GM12878 (cell line): ENCODE results near the gene FOXI3. TPM values are rescaled to one million over a fixed set of nuclear protein-coding genes. Genes with fewer than 3 reads are reported as not detected.

Experiments used
- ATAC-seq: fragments of 200-7000 bp; cut with Tn5 transposase; 3 replicates; pipeline ENCODE4 v1.9.1; 2020; ENCODE audit warnings: mild to moderate bottlenecking, moderate library complexity
- BruUV-seq: library from RNA; stranded (reverse); fragments of 400-500 nt; replicated peaks from 2 replicates; lab custom pipeline; 2021; lab: Mats Ljungman, UMichigan
- CTCF ChIA-PET: fragments of 300-600 bp; sonication (Branson Sonifier 250); formaldehyde crosslinking; extraction: SDS; loops from one replicate; lab custom pipeline; 2021; ENCODE audit warnings: inconsistent platforms; lab: Yijun Ruan, JAX
- POLR2A ChIA-PET: fragments of 350-600 bp; formaldehyde crosslinking; extraction: SDS; loops from one replicate; lab custom pipeline; 2021; ENCODE audit warnings: inconsistent platforms; lab: Charles Lee
- RAD21 ChIA-PET: fragments of 300-600 bp; sonication (Branson Sonifier 250); formaldehyde crosslinking; loops from one replicate; lab custom pipeline; 2023; ENCODE audit warnings: antibody characterized with exemption; ENCODE audit not compliant: unreplicated experiment; lab: Charles Lee
- SMC1A ChIA-PET: fragments of 300-600 bp; sonication (Branson Sonifier 250); formaldehyde crosslinking; loops from one replicate; lab custom pipeline; 2023; ENCODE audit not compliant: unreplicated experiment, uncharacterized antibody; lab: Charles Lee
- DNase-seq: peaks from one replicate; pipeline ENCODE4 v3.0.0-alpha.2; 2011; ENCODE audit warnings: low read depth, low spot score
- FAIRE-seq: peaks from 3 replicates; lab custom pipeline; 2011; peaks lifted over from hg19 to GRCh38; lab: Jason Lieb, UNC
- H2AFZ ChIP-seq: 2 replicates; pipeline ENCODE4 v1.6.0; 2011; ENCODE audit warnings: low read depth, low read length, control low read depth; ENCODE audit not compliant: control insufficient read depth
- H3K27ac ChIP-seq: 2 replicates; pipeline ENCODE4 v1.5.1; 2011; ENCODE audit warnings: control low read depth; ENCODE audit not compliant: control insufficient read depth, insufficient read depth
- H3K27me3 ChIP-seq, 2 experiments: replicated peaks in 1 of 2; 2 replicates each; pipeline versions ENCODE4 v1.6.0 to v1.6.1; 2011; ENCODE audit warnings: low read length in 1 of 2; ENCODE audit not compliant: control insufficient read depth in 2 of 2, insufficient read depth in 2 of 2
- H3K36me3 ChIP-seq, 2 experiments: 2 replicates each; pipeline ENCODE4 v1.5.1; 2011; ENCODE audit warnings: low read length in 1 of 2; ENCODE audit not compliant: control insufficient read depth in 2 of 2, insufficient read depth in 2 of 2
- H3K4me1 ChIP-seq: 2 replicates; pipeline ENCODE4 v1.6.1; 2011; ENCODE audit warnings: mild to moderate bottlenecking, low read length, moderate library complexity, mixed read lengths; ENCODE audit not compliant: control insufficient read depth, insufficient read depth
- H3K4me2 ChIP-seq: 2 replicates; pipeline ENCODE4 v1.6.0; 2011; ENCODE audit warnings: control low read depth; ENCODE audit not compliant: control insufficient read depth, insufficient read depth
- H3K4me3 ChIP-seq: fragments of 200-600 bp; sonication (generic); 2 replicates; pipeline ENCODE4 v1.5.1; 2016
- H3K79me2 ChIP-seq: 2 replicates; pipeline ENCODE4 v1.6.0; 2011; ENCODE audit warnings: low read length; ENCODE audit not compliant: control insufficient read depth, insufficient read depth
- H3K9ac ChIP-seq: 2 replicates; pipeline ENCODE4 v1.8.0; 2011; ENCODE audit warnings: low read length, control low read depth, mixed read lengths; ENCODE audit not compliant: control insufficient read depth, insufficient read depth
- H3K9me3 ChIP-seq: replicated peaks from 3 replicates; pipeline ENCODE4 v1.5.1; 2011; ENCODE audit warnings: mild to moderate bottlenecking, low read length; ENCODE audit not compliant: control insufficient read depth, insufficient read depth
- H4K20me1 ChIP-seq: 2 replicates; pipeline ENCODE4 v1.6.0; 2011; ENCODE audit not compliant: control insufficient read depth, insufficient read depth
- BMI1 ChIP-seq: fragments of 450-650 bp; IDR thresholded peaks from 2 replicates; pipeline ENCODE4 v1.6.1; 2016; ENCODE audit warnings: mild to moderate bottlenecking, moderate library complexity, borderline replicate concordance
- EGR1 ChIP-seq, 2 experiments: IDR thresholded peaks; 1 replicate in 1 of 2; 2 replicates in 1 of 2; pipeline ENCODE4 v1.6.1; 2011 to 2012; ENCODE audit warnings: low read depth in 2 of 2, low read length in 2 of 2, borderline replicate concordance in 1 of 2, mild to moderate bottlenecking in 1 of 2, moderate library complexity in 1 of 2
- EZH2 ChIP-seq: IDR thresholded peaks from 2 replicates; pipeline ENCODE4 v1.6.1; 2012; ENCODE audit warnings: low read depth, mild to moderate bottlenecking, control low read depth, inconsistent platforms, low read length, borderline replicate concordance; ENCODE audit not compliant: control insufficient read depth
- JUNB ChIP-seq: IDR thresholded peaks from 2 replicates; pipeline ENCODE4 v1.6.1; 2016; ENCODE audit warnings: antibody characterized with exemption, mild to moderate bottlenecking
- NR2F1 ChIP-seq: fragments of 450-650 bp; conservative IDR thresholded peaks from 2 replicates; pipeline ENCODE4 v1.6.1; 2017; ENCODE audit warnings: mild to moderate bottlenecking
- SUZ12 ChIP-seq: fragments of 200-600 bp; sonication (generic); IDR thresholded peaks from one replicate; pipeline ENCODE4 v1.6.1; 2018; ENCODE audit warnings: antibody characterized with exemption, mild to moderate bottlenecking; ENCODE audit not compliant: unreplicated experiment
- WGBS: methylation state at CpG from one replicate; pipeline ENCODE4 v1.1.6; 2016; ENCODE audit warnings: low lambda C conversion rate; ENCODE audit not compliant: insufficient replicate concordance, insufficient coverage; ENCODE audit errors: missing lambda C conversion rate; 5-methylcytosine and 5-hydroxymethylcytosine counted together
- in situ Hi-C: fragments of 300-500 bp; cut with MboI; formaldehyde crosslinking; loops from 9 replicates; pipeline ENCODE4 v1.14.3; 2018; ENCODE audit warnings: mixed read lengths
- intact Hi-C: fragments of 100-400 bp; cut with micrococcal nuclease; formaldehyde crosslinking; loops from one replicate; pipeline ENCODE4 v1.14.2; 2022; ENCODE audit not compliant: unreplicated experiment
- polyA plus RNA-seq, 11 experiments: library from polyadenylated mRNA; depleted of rRNA in 4 of 11; unstranded in 6 of 11; stranded (reverse) in 5 of 11; fragments of >200 nt; fragmentation: Nextera tagmentation in 4 of 11; fragmentation: Illumina TruSeq in 1 of 11; extraction: Ambion mirVana in 4 of 11; extraction: Trizol in 1 of 11; gene quantifications; 1 replicate in 1 of 11; 2 replicates in 10 of 11; pipeline versions ENCODE4 v1.2.1 to v1.2.3, GENCODE V29; 2011 to 2016; ENCODE audit warnings: inconsistent platforms in 2 of 11, missing spikeins in 2 of 11, low read depth in 1 of 11
- total RNA-seq, 4 experiments: library from RNA; depleted of rRNA in 3 of 4; stranded (reverse); fragments of >200 nt in 3 of 4; fragmentation: Illumina TruSeq in 1 of 4; extraction: Trizol in 1 of 4; gene quantifications; 2 replicates each; pipeline versions ENCODE4 v1.2.1 to v1.2.3, GENCODE V29; 2013 to 2021

Gene FOXI3
- total and polyA plus RNA-seq, 10 of the 15 experiments (the other 5 are each of a cell fraction or from before 2014, with no cell fraction given), result not detected

DNA sequence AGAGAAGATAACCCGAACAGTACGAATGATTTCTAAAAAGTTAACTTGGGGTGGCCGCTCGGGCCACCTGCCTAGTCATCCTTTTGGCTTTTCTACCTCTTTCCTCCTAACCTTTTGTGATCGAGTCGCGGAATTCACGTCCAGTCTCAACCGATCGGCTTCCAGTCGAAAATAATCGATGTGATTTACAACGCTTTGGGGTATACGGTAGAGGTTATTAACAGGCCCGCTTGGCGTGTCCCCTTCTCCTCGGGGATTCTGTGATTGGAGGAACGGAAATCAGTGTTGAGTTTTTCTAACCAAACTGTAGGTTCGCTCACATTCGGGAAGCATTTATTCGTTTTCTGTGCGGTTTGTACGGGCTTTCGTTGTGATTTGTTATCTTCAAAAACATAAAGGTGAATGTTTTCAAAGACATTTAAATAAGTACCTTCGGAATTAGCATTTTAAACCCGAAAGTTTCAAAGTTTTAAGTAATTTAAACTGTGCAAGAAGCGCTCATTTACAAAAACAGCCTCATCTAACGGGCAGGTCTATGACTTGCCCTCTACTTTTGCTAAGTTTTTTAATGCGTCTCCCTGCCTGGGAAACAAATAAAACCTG, 588 bp upstream of the FOXI3 start:
- DNase-seq (no peak), ATAC-seq (no peak), FAIRE-seq (no peak)
- Histone ChIP-seq H3K4me3 (no peak overlapping the region), H3K9me3 (no peaks in the 10 kb centered on the region), H3K4me2 (peak overlapping the region; percentile 57; the same call in 1 of the 2 replicates), H2AFZ (no peak overlapping the region), H3K36me3 (no peaks in the 10 kb centered on the region), H3K27ac (no peak overlapping the region), H3K9ac (no peak overlapping the region), H3K4me1 (no peaks in the 10 kb centered on the region), H3K79me2 (no peaks in the 10 kb centered on the region), H3K27me3 (peaks cover 4 to 10% of the 10 kb centered on the region in 2 experiments), H4K20me1 (no peaks in the 10 kb centered on the region)
- intact Hi-C loops, result loop anchor here (10.0 kb wide), 1 partner anchor 212 kb away; no protein-coding TSS in a partner anchor
- ChIA-PET CTCF (no interaction called here), RAD21 (no interaction called here), SMC1A (no interaction called here), POLR2A (no interaction called here)
- in situ Hi-C loops, result no loop called here
- 21% methylated on average over 29 of the region's 29 CpGs for WGBS
- BruUV-seq, result no TSS peak
- TF ChIP-seq EGR1 (IDR thresholded peaks at IDR 0.05; ENCODE audit: borderline replicate concordance in 1 of 2, low read depth in 2 of 2, low read length in 2 of 2) (no peak), EZH2 (peak; percentile 98; the same call in 1 of the 2 replicates), BMI1 (peak; percentile 90)

DNA sequence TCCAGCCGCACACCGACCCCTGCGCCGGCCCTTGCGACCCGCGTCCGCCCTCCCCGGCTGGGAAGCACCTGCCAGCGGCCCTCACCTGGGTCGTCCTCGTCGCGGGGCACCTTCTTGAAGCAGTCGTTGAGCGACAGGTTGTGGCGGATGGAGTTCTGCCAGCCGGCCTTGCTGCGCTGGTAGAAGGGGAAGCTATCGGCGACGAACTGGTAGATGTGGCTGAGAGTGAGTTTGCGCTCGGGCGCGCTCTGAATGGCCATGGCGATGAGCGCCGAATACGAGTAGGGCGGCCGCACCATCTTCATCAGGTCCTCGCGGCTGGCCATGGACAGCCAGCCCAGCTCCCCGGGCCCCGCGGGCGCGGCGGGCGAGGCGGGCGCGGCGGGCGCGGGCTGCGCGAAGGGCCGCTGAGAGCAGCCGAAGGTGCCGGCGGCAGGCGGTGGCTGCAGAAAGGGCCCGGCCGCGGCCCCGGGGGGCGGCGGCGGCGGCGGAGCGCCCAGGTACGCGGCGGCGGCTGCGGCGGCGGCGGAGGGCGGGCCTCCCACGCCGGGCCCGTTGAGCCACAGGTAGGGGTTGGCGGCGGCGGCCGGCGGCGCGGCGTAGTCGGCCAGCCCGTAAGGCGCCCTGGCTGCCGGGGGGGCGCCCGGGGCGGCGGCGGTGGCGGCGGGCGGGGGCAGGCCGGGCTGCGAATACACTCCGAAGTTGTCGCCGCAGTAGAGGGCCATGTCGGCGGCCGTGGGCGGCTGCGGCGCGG, 505 bp downstream of the FOXI3 start:
- in situ Hi-C loops (no loop called here), intact Hi-C loops (loop anchor here (10.0 kb wide), 1 partner anchor 213 kb away; no protein-coding TSS in a partner anchor)
- Histone ChIP-seq H3K27ac (no peak overlapping the region), H3K4me2 (peak overlapping the region; percentile 22; the same call in 1 of the 2 replicates), H3K27me3 (peaks cover 4 to 12% of the 10 kb centered on the region in 2 experiments), H3K9me3 (no peaks in the 10 kb centered on the region), H2AFZ (no peak overlapping the region), H3K4me1 (no peaks in the 10 kb centered on the region), H3K4me3 (no peak overlapping the region), H4K20me1 (no peaks in the 10 kb centered on the region), H3K36me3 (no peaks in the 10 kb centered on the region), H3K9ac (no peak overlapping the region)
- ChIA-PET SMC1A (no interaction called here), RAD21 (no interaction called here), POLR2A (no interaction called here), CTCF (no interaction called here)
- WGBS, result 11% methylated on average over 41 of the region's 108 CpGs
- no TSS peak for BruUV-seq
- FAIRE-seq, result no peak
- no peak for ATAC-seq
- DNase-seq, result no peak
- TF ChIP-seq NR2F1 (no peak), SUZ12 (peak; percentile 87), JUNB (no peak)
- TF ChIP-seq, all 136 proteins: peak for 1
- no peaks in the 10 kb centered on the region for H3K79me2 ChIP-seq
